Tibial nerve (tissue), 4 donors: ENCODE data around the gene CADPS. TPM values are rescaled to one million over a fixed set of nuclear protein-coding genes. Genes with fewer than 3 reads are reported as not detected.

Source experiments
- DNase-seq, 2 donors: peaks; one replicate each; pipeline ENCODE4 v3.0.0-alpha.2; 2019; ENCODE audit warnings: low spot score in 2 of 2
- H3K27ac ChIP-seq, 4 donors: fragments of 200-600 bp; sonication (generic) in 3 of 4; one replicate each; pipeline ENCODE4 v1.5.1; 2017 to 2019; ENCODE audit warnings: mild to moderate bottlenecking in 1 of 4
- H3K27me3 ChIP-seq, 2 donors: fragments of 200-600 bp; sonication (generic) in 1 of 2; one replicate each; pipeline versions ENCODE4 v1.5.1 to v1.6.0; 2017 to 2019
- H3K36me3 ChIP-seq, 3 donors: fragments of 200-600 bp; sonication (generic); one replicate each; pipeline ENCODE4 v1.5.1; 2018 to 2019
- H3K4me1 ChIP-seq, 4 donors: fragments of 200-600 bp; sonication (generic) in 3 of 4; one replicate each; pipeline ENCODE4 v1.5.1; 2017 to 2019
- H3K4me3 ChIP-seq, 4 donors: fragments of 200-600 bp; sonication (generic) in 3 of 4; one replicate each; pipeline ENCODE4 v1.5.1; 2017 to 2019; ENCODE audit warnings: mild to moderate bottlenecking in 1 of 4, moderate library complexity in 1 of 4
- H3K9me3 ChIP-seq, 4 donors: fragments of 200-600 bp; sonication (generic) in 3 of 4; one replicate each; pipeline ENCODE4 v1.5.1; 2017 to 2019
- CTCF ChIP-seq, 5 experiments: fragments of 200-600 bp in 3 of 5; fragments of 450-650 bp in 2 of 5; sonication (generic) in 3 of 5; IDR thresholded peaks; one replicate each; pipeline ENCODE4 v1.5.1; 2016 to 2019; ENCODE audit warnings: antibody characterized with exemption in 5 of 5, mild to moderate bottlenecking in 3 of 5, moderate library complexity in 2 of 5
- EP300 ChIP-seq, 2 donors: sonication (generic); formaldehyde crosslinking; IDR thresholded peaks; one replicate each; pipeline ENCODE4 v1.6.1; 2017; ENCODE audit warnings: antibody characterized with exemption in 2 of 2, mild to moderate bottlenecking in 1 of 2
- POLR2A ChIP-seq, 2 donors: fragments of 450-650 bp; IDR thresholded peaks; one replicate each; pipeline ENCODE4 v1.6.1; 2017; ENCODE audit warnings: antibody characterized with exemption in 2 of 2, mild to moderate bottlenecking in 2 of 2, moderate library complexity in 2 of 2
- whole genome bisulfite sequencing, 2 donors: methylation state at CpG; one replicate each; pipeline ENCODE4 v1.1.5; 2018; 5-methylcytosine and 5-hydroxymethylcytosine counted together
- total RNA-seq, 4 donors: library from RNA; depleted of rRNA; stranded (reverse); fragments of >200 nt; gene quantifications; one replicate each; pipeline ENCODE4 v1.1.0, GENCODE V29; 2016

CADPS gene
- total RNA-seq, 4 donors from 2014 or later = 16.2 to 16.7 TPM; not detected in 2

GRCh38 chr3:62368290-62368704, 506.9 kb downstream of the CADPS start:
- H3K4me3 ChIP-seq = no peak overlapping the region
- no peak overlapping the region for H3K27ac ChIP-seq
- H3K9me3 ChIP-seq = no peaks in the 10 kb centered on the region
- no peak for TF ChIP-seq POLR2A (IDR thresholded peaks at IDR 0.05)
- no peak for TF ChIP-seq CTCF (IDR thresholded peaks at IDR 0.05)
- TF ChIP-seq EP300 (IDR thresholded peaks at IDR 0.05) = no peak
- 6% methylated on average over 18 of the region's 19 CpGs for WGBS, 2 donors
- H3K4me1 ChIP-seq = peaks cover 0 to 59% (median 22%) of the 10 kb centered on the region in 4 donors
- no peak for DNase-seq
- no peaks in the 10 kb centered on the region for H3K36me3 ChIP-seq
- peaks cover 12 to 86% of the 10 kb centered on the region in 2 donors for H3K27me3 ChIP-seq

GRCh38 chr3:62367763-62368195, 507.4 kb downstream of the CADPS start:
- Histone ChIP-seq H3K27me3 (peaks cover 12 to 82% of the 10 kb centered on the region in 2 donors), H3K4me1 (peaks cover 0 to 54% (median 20%) of the 10 kb centered on the region in 4 donors), H3K9me3 (no peaks in the 10 kb centered on the region), H3K36me3 (no peaks in the 10 kb centered on the region), H3K4me3 (no peak overlapping the region), H3K27ac (no peak overlapping the region)
- DNase-seq = no peak
- WGBS, 2 donors = 2 to 4% methylated on average over 25 of the region's 25 CpGs
- TF ChIP-seq EP300 (IDR thresholded peaks at IDR 0.05) (no peak), CTCF (IDR thresholded peaks at IDR 0.05) (no peak), POLR2A (IDR thresholded peaks at IDR 0.05) (no peak)

- H3K36me3 ChIP-seq = no peaks in the 10 kb centered on the region
- no peak for DNase-seq
- peaks cover 10 to 71% of the 10 kb centered on the region in 2 donors for H3K27me3 ChIP-seq
- 19 to 35% methylated on average over 4 of the region's 4 CpGs for WGBS, 2 donors
- H3K4me1 ChIP-seq = peaks cover 0 to 37% (median 20%) of the 10 kb centered on the region in 4 donors
- no peaks in the 10 kb centered on the region for H3K9me3 ChIP-seq
- H3K27ac ChIP-seq = no peak overlapping the region
- TF ChIP-seq CTCF (IDR thresholded peaks at IDR 0.05) (no peak), EP300 (IDR thresholded peaks at IDR 0.05) (no peak), POLR2A (IDR thresholded peaks at IDR 0.05) (no peak)
- H3K4me3 ChIP-seq = no peak overlapping the region
Observed at GRCh38 chr3:62366126-62366484, 509.1 kb downstream of the CADPS start.

GRCh38 chr3:62365391-62366125, 509.7 kb downstream of the CADPS start:
- WGBS, 2 donors = 22% methylated on average over 16 of the region's 16 CpGs
- peaks cover 0 to 32% (median 17%) of the 10 kb centered on the region in 4 donors for H3K4me1 ChIP-seq
- no peaks in the 10 kb centered on the region for H3K36me3 ChIP-seq
- TF ChIP-seq EP300 (IDR thresholded peaks at IDR 0.05) = no peak
- no peak for TF ChIP-seq CTCF (IDR thresholded peaks at IDR 0.05)
- no peak for TF ChIP-seq POLR2A (IDR thresholded peaks at IDR 0.05)
- no peak overlapping the region for H3K4me3 ChIP-seq
- H3K9me3 ChIP-seq = no peaks in the 10 kb centered on the region
- no peak overlapping the region for H3K27ac ChIP-seq
- DNase-seq = no peak
- H3K27me3 ChIP-seq = peaks cover 10 to 66% of the 10 kb centered on the region in 2 donors

GRCh38 chr3:62364191-62364590, 511.0 kb downstream of the CADPS start:
- H3K27me3 ChIP-seq = peaks cover 10 to 56% of the 10 kb centered on the region in 2 donors
- DNase-seq = no peak
- no peaks in the 10 kb centered on the region for H3K9me3 ChIP-seq
- no peaks in the 10 kb centered on the region for H3K36me3 ChIP-seq
- TF ChIP-seq POLR2A (IDR thresholded peaks at IDR 0.05) (no peak), EP300 (IDR thresholded peaks at IDR 0.05) (no peak), CTCF (IDR thresholded peaks at IDR 0.05) (no peak)
- H3K4me1 ChIP-seq = peaks cover 0 to 18% (median 10%) of the 10 kb centered on the region in 4 donors
- H3K27ac ChIP-seq = no peak overlapping the region
- H3K4me3 ChIP-seq = no peak overlapping the region
